ENCODE measurements around the gene PKHD1. TPM values are rescaled to one million over a fixed set of nuclear protein-coding genes. Genes with fewer than 3 reads are reported as not detected.

The PKHD1 gene
- total RNA-seq, 1 donor from 2014 or later: 1.3 TPM

GRCh38 chr6:51818520-51819022, 268.8 kb downstream of the PKHD1 start:
- no peak for DNase-seq (ENCODE audit: low spot score, unreplicated experiment)
- Mint-ChIP-seq H3K27ac (no peak overlapping the region), H3K4me1 (ENCODE audit: low read depth) (no peaks in the 10 kb centered on the region), H3K27me3 (no peaks in the 10 kb centered on the region), H3K4me3 (ENCODE audit: low read depth) (no peak overlapping the region), H3K9me3 (ENCODE audit: low read depth) (no peaks in the 10 kb centered on the region), H3K36me3 (ENCODE audit: insufficient read depth) (no peaks in the 10 kb centered on the region)
- TF ChIP-seq CTCF (IDR thresholded peaks at IDR 0.05; ENCODE audit: unreplicated experiment): no peak

- Mint-ChIP-seq H3K4me1 (ENCODE audit: low read depth) (no peaks in the 10 kb centered on the region), H3K27me3 (no peaks in the 10 kb centered on the region), H3K36me3 (ENCODE audit: insufficient read depth) (no peaks in the 10 kb centered on the region), H3K4me3 (ENCODE audit: low read depth) (no peak overlapping the region), H3K9me3 (ENCODE audit: low read depth) (no peaks in the 10 kb centered on the region), H3K27ac (no peak overlapping the region)
- TF ChIP-seq CTCF (IDR thresholded peaks at IDR 0.05; ENCODE audit: unreplicated experiment): no peak
- no peak for DNase-seq (ENCODE audit: low spot score, unreplicated experiment)
These were observed 269.6 kb downstream of the PKHD1 start for GRCh38 chr6:51817832-51818231.

GRCh38 chr6:51814418-51814817, 273.0 kb downstream of the PKHD1 start:
- H3K4me3 Mint-ChIP-seq (ENCODE audit: low read depth): no peak overlapping the region
- H3K4me1 Mint-ChIP-seq (ENCODE audit: low read depth): no peaks in the 10 kb centered on the region
- H3K27ac Mint-ChIP-seq: no peak overlapping the region

GRCh38 chr6:51813904-51814303, 273.5 kb downstream of the PKHD1 start:
- Mint-ChIP-seq H3K27ac (no peak overlapping the region), H3K9me3 (ENCODE audit: low read depth) (peaks cover 14% of the 10 kb centered on the region), H3K4me3 (ENCODE audit: low read depth) (no peak overlapping the region), H3K4me1 (ENCODE audit: low read depth) (no peaks in the 10 kb centered on the region), H3K27me3 (no peaks in the 10 kb centered on the region), H3K36me3 (ENCODE audit: insufficient read depth) (no peaks in the 10 kb centered on the region)
- no peak for DNase-seq (ENCODE audit: low spot score, unreplicated experiment)
- TF ChIP-seq CTCF (IDR thresholded peaks at IDR 0.05; ENCODE audit: unreplicated experiment): no peak

More at GRCh38 chr6:51814418-51814817, 273.0 kb downstream of the PKHD1 start:
- TF ChIP-seq CTCF (IDR thresholded peaks at IDR 0.05; ENCODE audit: unreplicated experiment): no peak
- Mint-ChIP-seq H3K27me3 (no peaks in the 10 kb centered on the region), H3K36me3 (ENCODE audit: insufficient read depth) (no peaks in the 10 kb centered on the region), H3K9me3 (ENCODE audit: low read depth) (peaks cover 12% of the 10 kb centered on the region)
- DNase-seq (ENCODE audit: low spot score, unreplicated experiment): no peak

- Mint-ChIP-seq H3K27me3 (no peaks in the 10 kb centered on the region), H3K4me3 (ENCODE audit: low read depth) (no peak overlapping the region), H3K27ac (no peak overlapping the region), H3K9me3 (ENCODE audit: low read depth) (peaks cover 14% of the 10 kb centered on the region), H3K36me3 (ENCODE audit: insufficient read depth) (no peaks in the 10 kb centered on the region), H3K4me1 (ENCODE audit: low read depth) (no peaks in the 10 kb centered on the region)
- DNase-seq (ENCODE audit: low spot score, unreplicated experiment): no peak
- TF ChIP-seq CTCF (IDR thresholded peaks at IDR 0.05; ENCODE audit: unreplicated experiment): no peak
These were observed 275.2 kb downstream of the PKHD1 start for GRCh38 chr6:51812231-51812630.
